Ureter (tissue), 1 donor: Measurements from ENCODE around the gene STIM2. TPM values are rescaled to one million over a fixed set of nuclear protein-coding genes. Genes with fewer than 3 reads are reported as not detected.
A peak's percentile ranks its signal among the peaks of the same experiment; 100 is the strongest.

Source experiments
- DNase-seq: peaks from one replicate; pipeline ENCODE4 v3.0.0-alpha.2; 2020; ENCODE audit warnings: low spot score
- total RNA-seq: library from RNA; stranded (reverse); gene quantifications from one replicate; pipeline ENCODE4 v1.2.4, GENCODE V29; 2023
- donor health status: DM: yes; HTN: yes; CAD: no.

STIM2 gene
- total RNA-seq, 1 donor from 2014 or later: 31.2 TPM

DNA sequence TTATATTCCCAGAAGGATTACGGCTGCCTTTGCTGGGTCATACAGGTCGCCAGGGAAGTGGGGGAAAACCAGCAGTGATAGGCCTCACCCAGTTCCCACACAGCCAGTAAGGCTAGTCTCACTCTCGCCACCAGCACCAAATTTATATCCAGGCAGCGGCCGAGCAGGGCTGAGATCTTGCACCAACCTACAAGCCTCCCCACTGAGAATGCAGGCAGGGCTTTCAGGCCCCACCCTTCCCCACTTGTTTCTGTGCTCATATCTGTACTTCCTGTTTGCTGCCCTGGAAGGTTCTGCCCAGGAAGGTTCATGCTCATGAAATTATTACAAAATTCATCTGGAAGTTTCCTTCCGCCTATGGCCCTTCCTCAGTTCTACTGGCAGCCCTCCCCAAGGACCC, 179.7 kb downstream of the STIM2 start:
- DNase-seq: no peak

DNA sequence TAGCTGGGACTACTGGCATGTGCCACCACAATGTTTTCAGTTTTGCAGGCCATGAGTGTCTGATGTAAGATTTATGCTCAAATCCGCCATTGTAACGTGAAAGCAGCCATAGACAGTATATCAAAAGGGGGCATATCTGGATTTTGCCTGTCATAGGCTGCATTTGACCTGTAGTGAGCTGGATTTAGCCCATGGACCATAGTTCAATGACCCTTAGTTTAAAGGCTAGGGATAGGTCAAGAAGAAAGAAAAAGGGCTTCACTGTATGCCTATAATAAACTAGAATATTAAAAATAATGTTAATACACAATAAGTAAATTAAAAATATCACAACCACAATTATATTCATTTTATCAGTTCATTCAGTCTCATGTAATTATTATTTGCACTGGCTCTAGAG, 181.8 kb downstream of the STIM2 start:
- DNase-seq: no peak

DNA sequence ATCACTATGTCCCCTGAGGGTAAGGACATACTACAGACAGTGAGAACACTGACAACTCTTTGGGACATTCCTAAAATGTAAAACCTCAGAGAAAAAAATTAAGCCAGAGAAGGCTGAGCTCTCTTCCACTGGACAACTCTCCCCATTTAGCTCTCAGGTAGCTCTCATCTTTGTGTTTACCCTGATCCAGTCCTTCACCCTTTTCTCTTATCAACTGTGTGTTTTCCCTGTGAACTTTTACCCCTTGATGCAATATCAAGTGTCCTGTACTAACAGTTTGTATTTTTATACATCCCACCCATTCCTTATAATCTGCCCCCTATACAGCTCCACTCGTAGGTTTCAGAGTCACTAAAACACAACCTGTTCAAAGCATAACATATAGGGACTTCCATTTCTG, 182.6 kb downstream of the STIM2 start:
- no peak for DNase-seq

DNA sequence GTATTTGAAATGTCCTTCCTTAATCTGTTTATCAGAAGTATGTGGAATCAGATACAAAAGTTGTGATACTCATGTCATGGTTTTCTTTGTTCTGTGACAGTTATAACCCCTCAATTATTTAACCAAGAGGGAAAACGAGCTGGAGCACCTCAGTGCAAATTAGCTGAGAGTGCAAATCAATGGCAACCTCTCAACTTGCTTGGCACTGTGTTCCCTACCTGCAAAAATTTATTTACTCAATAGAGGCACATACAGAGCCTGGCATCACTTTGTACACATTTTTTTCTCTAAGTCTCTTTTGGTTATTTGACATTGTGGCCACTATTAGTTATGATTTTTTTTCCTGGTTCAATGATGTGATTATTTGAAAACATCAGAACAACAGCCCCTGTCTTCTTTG, 186.2 kb downstream of the STIM2 start:
- DNase-seq: no peak

DNA sequence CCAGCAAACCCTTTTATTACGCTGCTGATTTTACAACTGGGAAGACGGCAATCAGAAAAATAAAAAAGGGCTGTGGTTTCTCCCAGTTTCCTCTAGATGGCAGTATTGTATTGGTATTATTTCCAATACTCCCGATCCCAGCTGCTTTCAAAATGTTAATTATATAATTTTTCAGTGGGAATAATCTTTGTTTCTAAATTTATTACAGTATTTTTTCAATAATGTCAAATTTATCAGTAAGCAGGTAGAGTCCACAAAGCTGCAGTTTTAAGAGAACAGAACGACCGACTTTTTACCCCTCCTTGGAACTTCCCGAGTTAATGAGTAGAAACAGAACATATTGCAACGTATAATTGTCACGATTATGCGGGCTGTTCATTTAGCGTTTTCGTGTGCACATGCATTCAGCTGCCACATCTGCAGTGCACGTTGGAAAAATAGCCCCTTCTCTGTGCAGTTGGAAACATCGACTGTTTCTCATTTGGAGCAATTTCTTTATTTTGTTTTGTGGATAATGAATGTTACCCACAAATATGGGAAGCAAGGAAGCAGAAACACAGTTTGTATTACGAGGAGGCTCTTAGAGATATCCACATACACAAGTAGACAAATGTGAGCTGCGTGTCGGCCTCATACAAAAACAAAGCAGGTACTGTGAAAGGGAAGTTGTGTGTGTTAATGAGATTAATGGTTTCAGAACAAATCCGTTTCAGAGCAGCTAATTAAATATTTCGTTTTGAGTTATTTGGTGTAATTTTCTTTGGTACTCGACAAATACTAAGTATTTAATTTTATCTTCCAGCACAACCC, 188.0 kb downstream of the STIM2 start:
- peak; percentile 13 for DNase-seq

DNA sequence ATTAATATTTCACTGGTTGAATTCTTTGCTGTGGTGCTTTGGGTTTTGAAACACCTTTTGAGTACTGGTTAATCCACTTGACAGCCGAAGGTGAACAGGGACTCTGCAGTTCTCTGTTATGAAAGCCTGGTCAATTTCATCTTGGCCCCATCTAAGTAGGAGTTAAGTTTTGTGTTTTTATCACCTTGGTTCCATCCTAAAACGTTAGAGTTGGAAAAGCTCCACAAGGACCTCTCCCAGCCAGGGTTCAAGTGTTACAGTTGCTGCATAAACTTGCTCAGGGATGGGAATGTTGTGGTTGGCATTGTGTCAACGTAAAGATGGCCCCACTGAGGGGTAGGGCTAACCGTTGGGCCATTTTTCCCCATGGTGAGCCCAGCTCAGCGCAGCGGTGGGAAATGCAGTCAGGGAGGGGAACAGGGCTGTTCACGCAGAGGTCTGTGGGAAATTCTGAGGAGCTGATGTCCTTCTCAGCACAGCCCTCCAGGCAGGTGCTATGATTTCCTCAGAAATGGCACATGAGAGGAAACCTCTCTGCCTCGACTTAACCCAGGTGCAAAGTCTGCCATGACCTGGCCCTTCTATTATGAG, 188.7 kb downstream of the STIM2 start:
- peak; percentile 9 for DNase-seq

DNA sequence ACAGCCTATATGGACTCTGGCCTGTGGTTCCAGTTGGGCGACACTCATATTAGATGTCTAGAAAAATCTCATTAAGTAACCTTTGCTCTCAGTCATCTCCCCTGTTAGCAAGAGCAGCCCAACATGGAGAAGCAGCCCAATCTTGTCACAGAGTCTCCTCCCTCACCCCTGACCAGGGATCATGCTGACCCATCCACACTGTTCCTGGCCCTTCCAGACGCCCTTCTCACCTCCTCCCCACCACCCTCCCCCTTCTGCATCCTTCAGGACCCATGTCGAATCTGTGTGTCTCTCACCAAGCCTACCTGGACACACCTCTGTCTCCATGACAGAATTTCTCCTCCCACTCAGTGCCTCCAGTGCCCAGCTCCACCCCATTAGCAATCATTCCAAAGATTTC, 190.1 kb downstream of the STIM2 start:
- DNase-seq: peak; percentile 12

DNA sequence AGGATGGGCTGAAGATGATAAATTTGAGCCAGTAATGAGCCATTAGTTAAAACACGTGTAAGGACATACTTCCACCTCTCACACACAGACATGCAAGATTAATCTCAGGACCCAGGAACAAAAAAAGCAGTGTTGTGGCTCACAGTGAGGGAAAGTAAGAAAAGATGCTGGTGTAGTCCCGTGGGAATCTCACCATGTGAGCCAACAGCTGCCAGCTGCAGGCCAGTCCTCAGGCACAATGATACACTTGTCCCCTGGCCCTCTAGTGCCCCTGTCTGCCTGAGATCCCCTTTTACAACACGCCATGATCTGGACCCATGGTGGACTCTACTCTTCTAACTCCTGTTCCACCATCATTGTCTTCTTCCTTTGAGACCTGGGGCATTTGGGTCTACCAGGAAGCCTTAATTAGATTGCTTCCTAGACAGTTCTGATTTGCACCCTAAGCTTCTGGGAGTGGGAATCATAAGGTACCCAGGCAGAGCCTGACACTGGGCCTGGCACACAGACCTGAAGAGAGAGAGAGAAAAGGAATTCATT, 194.7 kb downstream of the STIM2 start:
- no peak for DNase-seq

DNA sequence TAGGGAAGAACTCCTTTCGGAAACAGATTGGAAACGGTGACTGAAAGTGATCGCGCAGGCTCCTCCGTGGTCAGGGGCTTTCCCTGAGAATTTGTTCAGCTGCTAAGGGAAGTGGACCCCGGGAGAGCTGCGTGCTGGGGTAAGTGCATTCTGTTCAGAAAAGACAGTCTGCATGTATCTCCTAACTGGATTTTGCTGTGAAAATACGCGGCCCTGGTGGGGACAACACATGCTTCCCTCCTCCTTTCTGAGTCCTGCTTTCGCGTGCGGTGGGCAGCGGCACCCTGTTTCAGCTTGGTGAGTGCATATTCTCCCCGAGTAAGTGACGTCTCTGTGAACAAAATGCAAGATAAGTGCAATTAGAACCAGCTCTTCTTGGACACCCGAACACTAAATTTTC, 195.6 kb downstream of the STIM2 start:
- no peak for DNase-seq

DNA sequence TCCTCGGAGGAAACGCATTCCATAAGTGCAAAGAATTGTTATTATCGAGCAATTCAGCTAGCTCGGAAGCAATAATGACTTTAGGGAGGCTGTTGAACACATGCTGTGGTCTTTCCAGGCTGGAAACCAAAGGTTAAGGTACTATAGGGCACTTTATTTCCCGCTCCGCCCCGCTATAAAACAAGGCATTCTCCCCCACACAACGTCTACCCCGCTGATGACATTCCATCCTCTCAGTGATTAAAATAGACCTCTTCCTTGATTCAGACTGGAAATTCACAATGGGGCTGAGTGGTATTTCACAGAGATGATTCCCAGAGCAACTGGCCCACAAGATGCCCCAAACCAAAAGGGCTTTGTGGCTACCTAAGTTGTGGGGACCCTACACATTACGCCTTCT, 196.4 kb downstream of the STIM2 start:
- no peak for DNase-seq

DNA sequence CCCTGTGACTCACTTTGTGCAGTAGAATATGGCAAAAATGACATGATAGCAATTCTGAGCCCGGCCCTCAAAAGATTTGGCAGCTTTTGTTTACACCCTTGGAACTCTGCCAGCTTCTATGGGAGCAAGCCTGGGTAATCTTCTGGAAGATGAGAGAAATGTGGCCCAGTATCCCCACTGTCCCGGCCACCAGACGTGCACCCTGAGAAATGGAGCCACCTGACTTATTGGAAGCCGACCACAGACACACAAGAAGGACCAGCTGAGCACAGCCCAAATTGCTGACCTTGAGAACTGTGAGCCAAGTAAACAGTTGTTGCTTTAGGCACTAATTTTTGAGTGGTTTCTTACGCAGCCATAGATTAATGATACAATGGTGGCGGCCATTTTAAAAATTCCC, 197.0 kb downstream of the STIM2 start:
- DNase-seq: no peak

DNA sequence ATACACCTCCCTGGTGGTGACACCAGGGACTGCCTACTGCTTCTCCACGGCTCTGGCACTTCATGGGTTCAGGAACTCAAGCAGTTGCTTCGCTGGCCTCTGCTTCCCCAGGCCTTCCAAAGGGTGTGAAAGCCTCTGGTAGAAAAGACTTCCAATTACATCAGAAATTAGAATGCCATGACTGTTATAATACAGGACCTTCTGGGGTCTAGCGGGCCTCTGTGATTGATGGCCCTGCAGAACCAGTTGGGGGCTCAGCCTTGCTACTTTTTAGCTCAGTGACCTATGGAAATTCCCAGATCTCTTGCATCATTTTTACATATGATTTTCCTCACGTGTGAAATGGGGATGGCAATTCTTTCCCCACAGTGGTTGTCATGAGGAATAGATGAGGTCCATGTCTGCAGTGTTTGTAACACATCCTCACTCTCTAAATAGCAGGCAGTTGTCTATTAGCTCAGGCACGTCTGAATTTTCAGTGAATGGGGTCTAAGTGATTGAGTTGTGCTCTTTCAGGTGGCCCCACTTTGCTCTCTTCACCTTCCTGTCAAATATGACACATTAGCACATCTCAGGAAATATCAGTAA, 198.3 kb downstream of the STIM2 start:
- no peak for DNase-seq

DNA sequence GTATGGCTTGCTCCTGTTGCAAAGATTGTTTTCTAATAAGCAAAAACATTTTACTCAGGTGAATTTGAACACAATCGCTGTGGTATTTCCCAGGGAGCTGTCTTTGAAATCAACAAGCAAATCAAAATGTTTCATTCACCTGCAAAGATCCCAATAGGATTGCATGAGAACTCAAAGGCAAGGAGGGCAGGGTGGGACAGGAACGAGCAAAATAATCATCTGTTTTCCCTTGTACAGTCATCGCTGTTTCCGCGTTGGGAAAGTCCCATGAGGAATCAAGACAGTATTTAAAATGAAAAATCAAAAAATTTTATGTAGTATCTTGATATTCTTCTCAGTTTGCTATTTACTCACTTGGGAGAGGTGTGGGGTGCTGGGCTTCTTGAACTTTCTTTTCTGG, 198.8 kb downstream of the STIM2 start:
- DNase-seq: no peak

DNA sequence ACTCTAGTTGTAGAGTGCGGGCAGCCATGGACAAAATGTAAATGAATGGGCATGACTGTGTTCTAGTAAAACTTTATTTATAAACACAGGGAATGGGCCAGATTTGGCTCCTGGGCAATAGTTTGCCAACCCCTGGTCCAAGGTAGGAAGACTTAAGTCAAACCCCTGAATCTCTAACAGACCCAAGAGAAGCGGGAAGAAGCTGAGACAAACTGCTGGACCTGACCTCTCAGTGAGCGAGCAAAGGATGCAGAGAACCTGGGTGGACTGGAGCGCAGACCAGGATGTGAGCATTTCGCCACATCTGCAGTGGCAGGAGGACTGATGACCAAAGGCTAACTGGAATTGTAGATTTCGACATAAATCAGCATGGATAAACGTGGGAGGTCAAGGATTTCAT, 201.6 kb downstream of the STIM2 start:
- no peak for DNase-seq

DNA sequence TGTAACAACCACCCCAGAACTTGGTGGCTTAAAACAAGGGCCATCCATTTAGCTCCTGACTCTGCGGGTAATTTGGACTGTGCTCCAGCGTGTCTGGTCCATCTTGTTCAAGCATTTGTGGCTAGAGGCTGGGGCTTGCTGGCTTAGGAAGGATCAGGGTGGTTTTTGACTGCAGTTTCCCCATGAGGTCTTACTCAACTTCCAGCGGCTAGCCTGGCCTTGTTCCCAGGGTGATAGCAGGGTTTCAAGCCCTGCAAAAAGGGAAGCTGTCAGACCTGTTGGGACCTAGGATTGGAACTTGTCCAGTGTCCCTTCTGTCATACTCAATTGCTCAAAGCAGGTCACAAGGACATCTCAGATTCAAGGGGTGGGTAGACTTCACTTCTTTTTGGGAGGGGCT, 205.9 kb downstream of the STIM2 start:
- peak; percentile 51 for DNase-seq

DNA sequence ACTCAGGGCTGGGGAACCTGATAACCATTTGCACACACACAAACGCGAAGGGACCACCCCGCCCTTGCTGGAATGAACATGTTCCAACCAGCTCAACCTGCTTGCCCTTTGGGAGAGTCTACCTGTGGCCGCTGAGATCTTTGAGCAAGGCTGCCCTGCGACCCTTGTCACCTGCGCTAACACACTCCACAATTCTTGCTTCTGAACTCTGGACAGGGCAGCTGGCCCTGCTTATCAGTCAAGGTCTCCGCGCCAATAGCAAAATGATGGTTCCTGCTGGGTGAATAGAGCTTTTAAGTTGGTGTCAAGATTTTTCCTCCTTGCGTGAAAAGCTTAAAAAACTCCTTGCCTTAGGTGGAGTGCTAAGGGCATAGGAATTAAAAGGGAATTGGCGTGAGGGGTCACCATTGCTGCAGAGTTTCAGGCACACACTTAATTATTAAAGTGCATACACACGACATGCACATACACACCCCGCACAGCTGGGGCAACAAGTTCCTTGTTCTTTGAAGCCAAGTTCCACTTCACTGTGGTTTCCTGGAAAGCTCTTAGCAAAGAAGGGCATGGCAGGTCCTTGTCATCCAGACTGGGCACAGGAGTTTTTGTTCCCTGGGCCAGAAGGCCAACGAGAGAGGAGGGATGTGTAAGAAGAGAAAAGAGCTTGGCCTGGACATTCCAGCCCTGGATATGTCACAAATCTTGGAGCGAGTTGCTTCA, 207.7 kb downstream of the STIM2 start:
- DNase-seq: peak; percentile 34
